ENCODE measurements around the gene HSPB2.

The HSPB2 gene

GRCh38 chr11:111941963-111942362 is 29.4 kb downstream of the HSPB2 start:
- DNase-seq, result no peak

GRCh38 chr11:111942829-111943228 is 30.3 kb downstream of the HSPB2 start:
- no peak for DNase-seq

GRCh38 chr11:111944139-111944538 is 31.6 kb downstream of the HSPB2 start:
- DNase-seq, result no peak

- no peak for DNase-seq
These were observed 32.1 kb downstream of the HSPB2 start for GRCh38 chr11:111944651-111945051.

GRCh38 chr11:111945198-111945597 is 32.7 kb downstream of the HSPB2 start:
- DNase-seq, result no peak

GRCh38 chr11:111946499-111946898 is 34.0 kb downstream of the HSPB2 start:
- DNase-seq, result no peak

DNA sequence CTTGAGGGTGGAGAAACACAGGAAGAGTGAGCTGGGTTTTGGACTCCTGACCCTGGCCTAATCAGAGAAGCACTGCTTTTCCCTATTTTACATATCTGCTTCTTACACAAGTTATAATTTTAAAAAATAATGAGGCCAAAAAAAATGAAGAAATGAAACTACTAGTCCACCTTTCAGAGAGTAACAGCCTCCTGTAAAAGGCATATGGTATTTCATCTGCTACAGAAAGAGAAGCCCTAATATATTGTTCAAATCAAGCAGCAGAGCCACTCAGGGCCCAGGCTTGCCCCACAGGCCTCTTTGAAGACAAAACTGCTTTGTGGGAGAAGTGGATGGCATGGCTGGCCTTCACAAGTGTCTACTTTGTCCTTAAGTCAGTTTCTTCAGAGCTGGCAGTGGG is 34.6 kb downstream of the HSPB2 start:
- DNase-seq, result no peak

GRCh38 chr11:111949519-111950426 is 37.2 kb downstream of the HSPB2 start:
- no peak for DNase-seq

DNA sequence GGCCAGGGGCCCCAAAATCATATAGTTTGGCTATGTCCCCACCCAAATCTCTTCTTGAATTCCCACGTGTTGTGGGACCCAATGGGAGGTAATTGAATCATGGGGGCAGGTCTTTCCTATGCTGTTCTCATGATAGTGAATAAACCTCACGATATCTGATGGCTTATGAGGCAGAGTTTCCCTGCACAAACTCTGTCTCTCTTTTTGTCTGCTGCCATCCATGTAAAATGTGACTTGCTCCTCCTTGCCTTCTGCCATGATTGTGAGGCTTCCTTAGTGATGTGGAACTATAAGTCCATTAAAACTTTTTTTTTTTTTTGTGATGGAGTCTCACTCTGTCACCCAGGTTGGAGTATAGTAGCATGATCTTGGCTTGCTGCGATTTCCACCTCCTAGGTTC is 39.0 kb downstream of the HSPB2 start:
- DNase-seq, result no peak

- DNase-seq, result no peak
These were observed 41.6 kb downstream of the HSPB2 start for GRCh38 chr11:111954154-111954553.

- DNase-seq, result no peak
These were observed 45.3 kb downstream of the HSPB2 start for GRCh38 chr11:111957663-111958444.

GRCh38 chr11:111960916-111961315 is 48.4 kb downstream of the HSPB2 start:
- no peak for DNase-seq

- DNase-seq, result no peak
These were observed 49.1 kb downstream of the HSPB2 start for GRCh38 chr11:111961389-111962300.
